HG02840 (cell line): ENCODE data around the gene FAM177A1.
"Not testable (repeated sequence)": the region's sequence is repeated elsewhere in the genome, so short reads cannot be mapped to it uniquely, and the experiment has no call there.

Experiments
- ATAC-seq: cut with Tn5 transposase; IDR thresholded peaks from one replicate; pipeline ENCODE4 v1.9.1; 2021; ENCODE audit warnings: mild to moderate bottlenecking, moderate library complexity, moderate number of reproducible peaks; ENCODE audit not compliant: unreplicated experiment, low FRiP score

Gene FAM177A1

DNA sequence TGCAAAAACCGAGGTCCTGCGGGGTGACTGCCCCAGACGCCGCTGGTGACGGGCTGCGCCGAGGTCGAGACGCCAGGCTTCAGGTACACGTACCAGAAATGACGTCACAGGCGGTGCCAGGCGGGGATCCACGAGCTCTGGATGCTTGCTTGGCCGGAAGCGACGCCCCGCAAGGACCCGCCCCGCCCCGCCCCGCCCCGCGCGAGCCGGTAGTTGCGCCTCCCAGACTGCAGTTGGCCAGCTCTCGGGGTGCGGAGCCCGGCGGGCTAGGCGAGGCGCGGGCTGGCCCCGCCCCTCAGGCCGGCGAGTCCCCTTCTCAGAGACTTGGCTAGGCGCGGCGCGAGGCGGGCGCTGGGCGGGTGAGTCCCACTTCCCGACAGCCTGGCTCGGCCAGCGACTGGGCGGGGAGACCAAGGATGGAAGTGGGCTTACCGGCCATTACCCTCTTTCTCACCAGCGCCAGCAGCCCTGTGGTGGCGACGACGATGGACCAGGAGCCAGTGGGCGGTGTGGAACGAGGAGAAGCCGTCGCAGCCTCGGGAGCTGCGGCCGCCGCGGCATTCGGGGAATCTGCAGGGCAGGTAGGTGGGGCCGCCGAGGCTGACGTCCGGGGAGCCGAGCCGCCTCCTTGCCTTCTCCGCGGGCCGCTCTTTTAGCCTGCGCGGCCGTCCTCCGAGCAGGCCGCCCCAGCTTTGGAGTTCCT lies at the start of gene FAM177A1:
Gene FAM177A1 (plus strand): TSS at position 225 of the 703 bp plus-strand sequence. CDS start 192 bp downstream, at position 417.
- peak; percentile 94 for ATAC-seq

DNA sequence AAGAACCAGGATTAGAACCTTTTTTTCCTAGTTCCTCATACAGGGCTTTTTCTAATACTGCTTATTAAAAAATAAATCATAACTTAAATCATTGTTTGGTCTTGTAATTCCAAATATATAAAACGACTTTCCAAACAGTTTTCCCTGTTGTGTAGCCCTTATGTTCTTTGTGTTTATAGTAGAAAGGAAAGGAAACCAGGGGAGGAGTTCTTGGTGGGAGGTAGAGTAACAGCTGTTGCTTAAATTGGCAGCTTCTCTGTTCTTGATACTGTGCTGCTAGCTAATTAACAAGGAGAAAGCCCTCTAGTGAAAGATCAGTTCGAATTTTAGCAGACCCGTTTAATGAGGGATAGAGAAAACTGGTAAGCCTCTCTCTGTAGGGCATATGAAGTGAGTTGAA lies 48.3 kb upstream of the FAM177A1 start:
- ATAC-seq, result no peak

- ATAC-seq, result no peak
Measured at GRCh38 chr14:34999500-34999899, 46.6 kb upstream of the FAM177A1 start.

DNA sequence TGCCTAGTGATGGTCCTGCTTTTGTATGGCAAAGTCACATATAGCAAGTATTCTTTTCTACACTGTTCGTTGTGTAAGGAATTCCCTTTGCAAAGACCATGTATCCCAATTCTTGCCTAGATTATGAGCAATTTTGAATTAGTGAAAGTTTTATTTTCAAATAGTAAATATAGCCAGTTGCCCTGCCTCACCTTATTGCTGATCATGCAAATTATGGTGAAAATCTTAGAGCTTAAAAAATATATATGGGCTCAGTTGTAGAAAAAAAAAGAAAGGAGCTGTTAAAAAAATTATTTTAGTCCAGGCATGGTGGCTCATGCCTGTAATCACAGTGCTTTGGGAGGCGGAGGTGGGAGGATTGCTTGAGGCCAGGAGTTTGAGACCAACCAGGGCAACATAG lies 44.5 kb upstream of the FAM177A1 start:
- ATAC-seq, result no peak

DNA sequence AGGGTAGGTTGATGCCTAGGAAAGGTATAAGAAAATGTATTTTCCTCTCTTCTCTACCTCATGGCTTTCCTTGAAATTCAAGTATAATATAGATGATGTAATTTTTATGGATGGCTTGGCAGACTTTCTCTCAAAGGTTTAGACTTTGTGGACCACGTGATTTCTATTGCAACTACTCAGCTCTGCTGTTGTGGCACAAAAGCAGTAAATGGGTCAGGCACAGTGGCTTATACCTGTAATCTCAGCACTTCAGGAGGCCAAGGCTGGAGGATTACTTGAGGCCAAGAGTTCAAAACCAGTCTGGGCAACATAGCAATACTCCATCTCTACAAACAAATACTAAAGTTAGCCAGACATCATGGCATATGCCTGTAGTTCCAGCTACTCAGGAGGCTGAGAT lies 41.2 kb upstream of the FAM177A1 start:
- no peak for ATAC-seq

- no peak for ATAC-seq
Measured at GRCh38 chr14:35016568-35016967, 29.5 kb upstream of the FAM177A1 start.

GRCh38 chr14:35020713-35021112 lies 25.4 kb upstream of the FAM177A1 start:
- no peak for ATAC-seq

DNA sequence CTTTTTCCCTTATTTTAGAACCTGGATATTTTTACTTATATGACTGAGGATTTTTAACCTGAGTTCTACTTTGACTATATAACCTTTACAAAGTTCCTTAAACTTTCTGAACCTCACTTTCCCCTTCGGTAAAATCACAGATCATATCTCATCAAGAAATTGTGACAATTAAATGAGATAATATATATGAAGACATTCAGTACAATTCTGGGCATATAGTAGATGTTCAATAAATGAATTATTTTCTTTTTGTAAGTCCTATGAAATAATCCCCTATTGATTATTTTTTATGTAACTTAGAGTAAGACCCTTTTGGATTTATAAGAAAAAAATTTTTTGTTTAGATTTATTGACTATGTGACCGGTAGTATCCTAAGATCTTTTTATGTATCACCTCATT lies 17.6 kb upstream of the FAM177A1 start:
- ATAC-seq, result no peak

DNA sequence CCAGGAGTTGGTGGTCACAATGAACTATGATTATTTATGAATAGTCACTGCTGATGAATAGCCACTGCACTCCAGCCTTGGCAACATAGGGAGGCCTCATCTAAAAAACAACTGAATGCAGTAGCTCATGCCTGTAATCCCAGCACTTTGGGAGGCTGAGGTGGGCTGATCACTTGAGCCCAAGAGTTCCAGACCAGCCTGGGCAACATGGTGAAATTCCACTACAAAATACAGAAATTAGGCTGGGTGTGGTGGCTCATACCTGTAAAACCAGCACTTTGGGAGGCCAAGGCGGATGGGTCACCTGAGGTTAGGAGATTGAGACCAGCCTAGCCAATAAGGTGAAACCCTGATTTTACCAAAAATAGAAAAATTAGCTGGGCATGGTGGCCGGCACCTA lies 13.5 kb upstream of the FAM177A1 start:
- ATAC-seq, result no peak

- no peak for ATAC-seq
Measured at GRCh38 chr14:35034440-35034833, 11.6 kb upstream of the FAM177A1 start.

GRCh38 chr14:35034944-35035554 lies 11.0 kb upstream of the FAM177A1 start:
- ATAC-seq, result not testable (repeated sequence)

DNA sequence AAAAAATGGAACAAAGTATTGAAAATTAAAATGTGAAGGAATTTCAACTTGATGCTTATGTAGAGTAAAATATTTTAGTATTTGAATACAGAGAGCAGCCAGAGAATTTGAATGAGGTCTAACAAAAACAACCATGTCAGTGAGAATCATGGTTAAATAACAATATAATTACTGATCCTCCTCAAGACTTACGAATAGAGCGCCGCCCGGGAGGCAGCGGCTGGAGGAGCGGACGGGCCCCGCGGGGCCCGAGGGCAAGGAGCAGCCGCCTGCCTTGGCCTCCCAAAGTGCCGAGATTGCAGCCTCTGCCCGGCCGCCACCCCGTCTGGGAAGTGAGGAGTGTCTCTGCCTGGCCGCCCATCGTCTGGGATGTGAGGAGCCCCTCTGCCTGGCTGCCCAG lies 7.8 kb upstream of the FAM177A1 start:
- not testable (repeated sequence) for ATAC-seq

DNA sequence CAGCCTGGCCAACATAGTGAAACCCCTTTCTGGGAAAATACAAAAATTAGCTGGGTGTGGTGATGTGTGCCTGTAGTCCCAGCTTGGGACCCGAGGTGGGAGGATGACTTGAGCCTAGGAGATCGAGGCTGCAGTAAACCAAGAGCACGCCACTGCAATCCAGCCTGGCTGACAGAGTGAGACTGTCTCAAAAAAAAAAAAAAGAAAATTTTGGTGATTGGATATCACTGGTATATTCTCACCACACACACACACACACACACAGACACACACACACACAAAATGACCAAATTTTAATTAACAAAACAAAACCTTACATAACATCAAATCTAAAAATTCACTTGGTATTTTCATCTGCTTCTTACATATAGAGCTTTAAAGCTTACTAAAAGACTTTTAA lies 3.4 kb upstream of the FAM177A1 start:
- ATAC-seq, result no peak

GRCh38 chr14:35043046-35043445 lies 3.0 kb upstream of the FAM177A1 start:
- ATAC-seq, result no peak

DNA sequence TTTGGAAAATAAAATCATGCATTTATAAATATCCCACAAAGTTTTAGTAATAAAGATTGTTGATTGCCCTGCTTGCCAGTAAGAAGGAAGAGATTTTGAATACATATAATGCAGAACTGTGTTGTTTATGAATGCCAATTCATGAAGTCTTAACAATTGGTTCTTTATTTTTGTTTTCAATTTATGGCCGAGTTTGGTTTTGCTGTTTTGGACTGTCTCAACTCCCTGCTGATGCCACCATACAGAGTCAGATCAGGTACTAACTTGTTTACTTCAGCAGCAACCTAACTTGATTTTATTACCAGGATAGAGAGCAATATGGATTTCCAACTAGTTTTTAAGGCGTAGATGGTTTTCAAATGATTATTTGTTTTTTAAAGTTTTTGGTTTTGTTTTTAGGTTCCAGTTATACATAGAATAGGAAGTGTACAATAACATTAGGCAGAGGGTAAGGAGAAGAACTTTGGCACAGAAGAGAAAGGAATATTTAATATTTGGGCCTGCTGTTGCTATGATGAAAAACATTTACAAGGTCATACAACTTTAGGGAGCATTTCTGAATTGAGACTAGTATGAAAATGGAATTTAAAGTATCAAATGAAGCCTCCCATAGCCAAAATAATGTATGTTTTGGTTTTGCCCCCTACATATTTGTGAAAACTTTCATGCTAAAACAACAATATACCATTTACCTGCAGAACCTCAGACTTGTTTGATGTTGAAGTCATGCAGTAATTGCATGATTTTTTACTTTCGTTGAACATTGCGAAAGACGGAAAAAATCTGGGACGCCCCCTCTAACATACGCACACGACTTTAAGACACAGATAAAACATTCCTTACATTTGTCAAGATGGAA lies 904 bp upstream of the FAM177A1 start:
- ATAC-seq, result no peak

GRCh38 chr14:35045798-35046047 lies 349 bp upstream of the FAM177A1 start:
- ATAC-seq, result no peak

GRCh38 chr14:35046751-35047536 lies 872 bp downstream of the FAM177A1 start:
- peak; percentile 26 for ATAC-seq

GRCh38 chr14:35047976-35048513 lies 2.0 kb downstream of the FAM177A1 start:
- ATAC-seq, result no peak

- ATAC-seq, result no peak
Measured at GRCh38 chr14:35050652-35051051, 4.6 kb downstream of the FAM177A1 start.

GRCh38 chr14:35051796-35052195 lies 5.7 kb downstream of the FAM177A1 start:
- no peak for ATAC-seq

DNA sequence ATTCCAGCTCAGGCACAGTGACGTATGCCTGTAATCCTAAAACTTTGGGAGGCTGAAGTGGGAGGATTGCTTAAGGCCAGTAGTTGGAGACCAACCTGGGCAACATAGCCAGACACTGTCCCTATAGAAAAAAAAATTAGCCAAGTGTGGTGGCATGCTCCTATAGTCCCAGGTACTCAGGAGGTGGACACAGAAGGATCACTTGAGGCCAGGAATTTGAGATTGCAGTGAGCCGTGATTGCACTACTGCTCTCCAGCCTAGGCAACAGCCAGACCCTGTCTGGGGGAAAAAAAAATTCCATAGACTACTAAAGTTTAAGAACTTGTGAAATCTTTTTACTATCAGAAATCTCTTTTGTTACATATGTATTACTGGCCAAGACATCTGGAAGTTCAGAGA lies 6.6 kb downstream of the FAM177A1 start:
- ATAC-seq, result no peak
